HG02938 (cell line): ENCODE data around the gene TBC1D19.

ENCODE experiments used
- ATAC-seq: cut with Tn5 transposase; IDR thresholded peaks from one replicate; pipeline ENCODE4 v1.9.1; 2021; ENCODE audit warnings: mild to moderate bottlenecking, moderate library complexity; ENCODE audit not compliant: unreplicated experiment

TBC1D19 gene

DNA sequence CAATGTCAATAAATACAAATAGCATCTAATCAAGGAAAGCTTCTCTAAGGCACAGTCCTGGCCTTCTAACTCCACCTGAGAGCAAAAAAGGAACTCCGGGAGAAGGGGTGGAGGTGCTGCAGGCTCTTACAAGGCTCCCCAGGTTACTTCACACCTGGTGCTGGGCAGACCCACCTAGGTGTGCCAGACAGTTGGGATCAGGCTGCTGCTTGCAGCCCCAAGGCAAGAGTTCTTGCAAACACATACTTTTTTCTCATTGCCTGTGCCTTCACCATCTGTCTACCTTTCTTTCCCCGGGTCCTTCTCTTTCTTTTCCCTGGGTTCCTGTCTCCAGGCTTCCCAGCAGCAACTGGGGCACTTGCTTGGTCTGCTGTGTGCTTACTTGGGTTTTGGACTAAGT, 195.3 kb downstream of the TBC1D19 start:
- ATAC-seq: no peak

GRCh38 chr4:26779674-26780073, 195.8 kb downstream of the TBC1D19 start:
- no peak for ATAC-seq

- ATAC-seq: peak; percentile 82
These were observed 196.7 kb downstream of the TBC1D19 start for GRCh38 chr4:26780539-26780938.

DNA sequence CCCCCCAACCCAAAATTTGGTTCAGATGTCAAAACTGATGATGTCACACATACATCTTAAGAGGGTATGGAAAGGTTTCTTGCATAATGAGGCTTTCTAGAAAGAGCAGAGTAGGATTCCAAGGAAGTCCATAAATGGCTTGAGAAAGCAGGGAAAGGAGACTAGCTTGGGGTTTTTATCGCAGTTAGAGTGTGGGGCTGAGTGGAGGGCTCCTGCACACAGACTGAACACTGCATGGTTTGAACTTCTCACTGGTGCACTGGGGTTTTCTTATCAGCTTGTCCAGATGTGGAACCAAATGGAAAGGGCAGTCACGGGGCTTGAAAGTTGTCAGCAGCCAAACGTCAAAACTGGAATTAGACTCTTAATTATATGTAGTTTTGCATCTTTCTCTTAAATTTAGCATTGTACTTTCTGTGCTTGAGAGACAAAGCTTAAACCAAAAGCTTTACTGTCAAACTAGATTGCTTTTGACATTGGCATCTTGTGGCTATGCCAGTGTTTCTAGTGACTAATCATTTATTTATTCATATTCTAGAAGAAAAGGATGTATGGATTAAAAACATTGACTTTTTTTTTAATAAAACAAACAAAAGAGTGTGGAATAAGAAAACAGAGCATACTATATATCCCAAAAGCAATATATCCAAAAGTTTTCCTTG, 198.4 kb downstream of the TBC1D19 start:
- ATAC-seq: no peak

DNA sequence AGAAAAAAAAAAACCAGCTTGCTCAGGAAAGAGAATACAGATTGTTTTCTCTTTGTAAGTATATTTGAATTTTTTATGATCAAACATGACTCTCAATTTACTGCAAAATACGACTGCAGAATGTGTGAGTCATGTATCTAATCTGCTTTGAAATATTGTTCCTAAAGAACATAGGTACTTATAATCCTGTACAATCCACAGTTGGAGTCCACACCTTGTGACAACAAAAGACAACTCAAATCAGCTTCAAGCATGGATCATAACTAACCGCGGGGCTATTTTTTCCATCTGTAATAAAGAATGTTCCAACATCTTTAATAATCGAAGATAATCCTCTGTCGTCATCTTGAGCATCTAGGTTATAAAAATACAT, 198.9 kb downstream of the TBC1D19 start:
- no peak for ATAC-seq

DNA sequence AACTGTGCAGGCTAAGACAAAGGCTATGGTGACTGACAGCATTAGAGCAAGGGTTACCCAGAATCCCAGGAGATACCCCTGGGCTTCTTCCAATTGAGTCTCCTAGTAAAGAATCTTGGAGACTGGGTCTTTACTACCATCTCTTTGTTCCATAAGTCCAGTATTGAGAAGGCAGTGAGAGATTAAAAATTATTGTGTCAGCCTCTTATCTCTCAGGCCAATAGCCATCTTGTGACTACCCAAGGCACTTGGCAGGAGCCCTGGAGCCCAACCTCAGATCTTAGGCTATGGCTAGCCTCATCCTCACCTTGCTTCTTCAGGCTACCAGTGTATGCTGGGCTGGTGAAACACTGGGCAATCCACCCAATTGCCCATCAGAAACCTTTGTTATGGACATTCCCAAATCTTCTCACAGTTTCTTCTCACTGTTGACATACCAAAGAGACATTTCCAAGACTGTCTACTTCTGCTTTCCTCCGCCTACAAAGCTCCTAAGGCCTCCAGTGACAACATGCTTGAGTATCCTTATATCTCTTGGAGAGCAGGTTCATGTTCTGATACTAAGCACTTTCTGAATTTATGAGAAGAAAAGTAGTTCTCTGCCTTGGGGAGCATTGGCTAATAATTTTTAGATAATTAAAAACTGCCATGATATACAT, 200.5 kb downstream of the TBC1D19 start:
- no peak for ATAC-seq

DNA sequence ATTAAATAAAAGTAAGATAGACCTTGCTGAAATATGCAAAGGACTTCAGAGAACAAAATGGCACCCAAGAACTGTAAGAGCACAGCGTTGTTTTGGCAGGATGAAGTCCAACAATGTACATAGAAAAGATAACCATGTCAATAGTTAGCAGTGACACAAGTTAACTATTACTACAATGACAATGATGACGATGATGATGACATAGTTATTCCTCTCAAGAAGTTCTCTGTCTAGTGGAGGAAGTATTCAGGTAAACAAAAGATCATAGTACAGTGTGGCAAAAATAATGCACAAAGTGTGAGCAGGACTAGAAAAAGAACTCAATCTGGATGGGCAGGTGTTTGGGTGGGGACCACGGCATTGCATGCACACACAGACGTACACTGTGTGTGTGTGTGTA, 201.4 kb downstream of the TBC1D19 start:
- ATAC-seq: no peak

GRCh38 chr4:26785810-26786209, 201.9 kb downstream of the TBC1D19 start:
- ATAC-seq: no peak

- no peak for ATAC-seq
These were observed 203.0 kb downstream of the TBC1D19 start for GRCh38 chr4:26786916-26787315.

DNA sequence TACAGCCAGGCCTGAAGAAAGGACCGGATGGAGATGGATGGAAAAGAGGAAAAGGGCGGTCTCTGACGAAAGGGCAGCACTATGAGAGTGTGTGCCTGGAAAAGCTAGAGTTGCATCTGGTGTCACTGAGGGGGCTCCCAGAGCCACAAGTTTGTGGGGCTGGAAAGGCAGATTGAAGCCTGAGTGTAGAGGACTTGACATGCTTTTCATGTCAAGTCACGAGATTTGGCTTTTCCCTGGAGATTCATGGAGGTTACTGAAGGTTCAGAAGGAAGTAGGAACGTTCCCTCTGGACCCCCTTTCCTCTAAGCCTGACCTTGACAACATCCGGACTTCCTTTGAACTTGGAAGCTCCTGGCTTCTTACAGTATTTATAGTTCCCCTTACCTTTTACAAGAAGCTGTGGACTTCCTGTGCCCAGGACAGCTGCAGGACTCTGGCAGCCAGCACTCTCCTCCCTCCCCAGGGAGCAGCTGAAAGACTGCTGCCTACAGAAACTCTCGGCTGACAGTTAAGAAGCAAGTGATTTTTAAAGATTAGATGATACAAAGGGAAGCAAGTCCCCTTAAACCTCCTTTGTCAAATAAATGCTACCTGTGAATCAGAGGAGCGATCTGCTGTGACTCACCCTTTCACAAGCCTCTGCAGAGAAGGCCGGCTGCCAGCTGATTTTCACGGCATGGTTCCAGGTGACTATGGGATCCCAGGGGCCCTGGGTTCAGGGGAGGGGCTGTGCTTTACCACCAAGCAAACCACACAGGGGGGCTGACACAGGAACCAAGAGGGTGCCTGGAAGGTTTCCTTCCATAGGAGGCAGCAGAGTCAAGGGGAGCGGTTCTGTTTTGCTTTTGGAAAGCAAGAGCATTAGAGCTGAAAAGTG, 203.8 kb downstream of the TBC1D19 start:
- ATAC-seq: no peak

- ATAC-seq: no peak
These were observed 204.5 kb downstream of the TBC1D19 start for GRCh38 chr4:26788341-26788733.

GRCh38 chr4:26789208-26789607, 205.3 kb downstream of the TBC1D19 start:
- no peak for ATAC-seq

GRCh38 chr4:26791346-26791745, 207.5 kb downstream of the TBC1D19 start:
- no peak for ATAC-seq

DNA sequence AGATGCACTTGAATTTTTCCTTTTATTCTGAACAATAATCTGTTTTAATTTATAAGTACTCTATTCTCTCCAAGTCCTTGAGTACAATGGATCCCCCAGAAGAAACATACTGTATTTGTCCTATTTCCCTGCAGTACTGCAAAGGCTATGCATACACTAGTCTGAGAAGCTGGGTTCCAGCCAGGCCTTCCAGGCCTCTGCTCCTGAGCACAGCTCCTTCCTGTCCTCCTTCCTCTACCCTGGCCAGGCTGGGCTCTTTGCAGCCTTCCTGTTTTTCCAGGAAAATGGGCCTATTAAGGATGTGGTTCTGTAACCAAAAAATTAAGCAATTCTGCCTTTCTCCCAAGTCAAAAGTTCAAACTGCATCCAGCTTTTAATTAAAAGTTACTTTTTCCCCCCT, 208.8 kb downstream of the TBC1D19 start:
- ATAC-seq: no peak

GRCh38 chr4:26793735-26794134, 209.9 kb downstream of the TBC1D19 start:
- ATAC-seq: no peak

- ATAC-seq: no peak
These were observed 212.2 kb downstream of the TBC1D19 start for GRCh38 chr4:26796081-26796480.

DNA sequence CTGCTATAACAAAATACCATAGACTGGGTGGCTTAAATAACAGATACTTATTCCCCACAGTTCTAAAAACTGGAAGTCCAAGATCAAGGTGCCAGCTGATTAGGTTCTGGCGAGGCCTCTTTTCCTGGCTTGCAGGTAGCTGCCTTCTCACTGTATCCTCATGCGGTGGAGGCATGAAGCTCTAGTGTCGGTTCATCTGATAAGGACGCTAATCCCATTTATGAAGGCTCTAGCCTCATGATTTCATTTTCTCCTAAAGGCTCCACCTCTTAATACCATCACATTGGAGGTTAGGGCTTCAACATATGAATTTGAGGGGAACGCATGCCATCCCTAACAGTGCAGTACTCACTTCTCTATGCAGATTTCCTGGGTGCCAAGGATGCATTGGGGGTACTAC, 218.9 kb downstream of the TBC1D19 start:
- no peak for ATAC-seq

DNA sequence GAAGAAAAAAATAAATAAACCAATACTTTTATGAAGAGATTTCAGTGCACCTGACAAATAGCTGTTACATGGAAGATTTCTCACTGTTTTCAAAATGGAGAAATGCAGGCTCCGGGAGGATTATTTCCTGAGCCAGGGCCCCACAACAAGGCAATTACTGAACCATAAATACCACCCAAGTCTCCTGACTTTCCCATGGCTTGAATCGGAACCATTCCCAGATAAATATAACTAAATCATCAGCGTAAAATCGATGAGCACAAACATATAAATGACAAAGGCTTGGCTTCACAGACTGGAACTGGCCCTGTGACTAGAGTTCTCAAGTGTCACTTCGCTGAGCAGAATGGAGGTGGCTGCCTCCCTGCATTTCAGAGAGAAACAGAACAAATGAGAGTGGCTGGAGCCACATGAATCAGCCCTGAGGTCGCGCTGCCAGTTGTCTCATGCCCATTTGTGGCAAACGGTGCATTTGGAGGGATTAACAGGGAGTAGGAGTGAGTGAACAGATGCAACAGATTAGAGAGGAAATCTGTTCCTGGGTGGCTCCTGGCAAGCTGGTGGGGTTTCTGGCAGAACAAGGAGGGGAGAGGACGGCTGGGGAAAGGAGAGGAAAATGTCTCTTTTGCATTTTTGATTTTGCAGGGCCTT, 219.5 kb downstream of the TBC1D19 start:
- ATAC-seq: no peak

GRCh38 chr4:26804451-26804850, 220.6 kb downstream of the TBC1D19 start:
- ATAC-seq: no peak

- no peak for ATAC-seq
These were observed 221.0 kb downstream of the TBC1D19 start for GRCh38 chr4:26804925-26805324.
